SK-N-SH treated with all-trans-retinoic acid at 6 μM for 48 hours (cell line): ENCODE measurements around the gene DUSP3.

Experiments used
- GLIS3 ChIP-seq: fragments of 250-450 bp; sonication (Bioruptor Pico); IDR thresholded peaks from 2 replicates; pipeline ENCODE4 v1.5.0; 2020; ENCODE audit warnings: mild to moderate bottlenecking, moderate library complexity
- PATZ1 ChIP-seq: fragments of 250-450 bp; sonication (Bioruptor Pico); IDR thresholded peaks from 2 replicates; pipeline ENCODE4 v1.8.0; 2020; ENCODE audit warnings: mild to moderate bottlenecking, moderate library complexity, borderline replicate concordance
- PPARA ChIP-seq: fragments of 250-450 bp; sonication (Bioruptor Pico); IDR thresholded peaks from 2 replicates; pipeline ENCODE4 v1.5.0; 2020; ENCODE audit warnings: mild to moderate bottlenecking, borderline replicate concordance

- TF ChIP-seq PATZ1 (no peak), GLIS3 (CRISPR knock-in tag) (no peak), PPARA (CRISPR knock-in tag) (no peak)
Measured at GRCh38 chr17:43772877-43773648, 5.7 kb downstream of the DUSP3 start.
